GM12872 (cell line): ENCODE measurements around the gene FCHSD2.

Experiments used
- TF ChIP-seq, protein P1 (sequence below): IDR thresholded peaks from 3 replicates; pipeline ENCODE4 v1.5.1; 2011; ENCODE audit warnings: low read depth, mild to moderate bottlenecking, low read length, moderate library complexity; ENCODE audit not compliant: insufficient read depth

Gene FCHSD2

DNA sequence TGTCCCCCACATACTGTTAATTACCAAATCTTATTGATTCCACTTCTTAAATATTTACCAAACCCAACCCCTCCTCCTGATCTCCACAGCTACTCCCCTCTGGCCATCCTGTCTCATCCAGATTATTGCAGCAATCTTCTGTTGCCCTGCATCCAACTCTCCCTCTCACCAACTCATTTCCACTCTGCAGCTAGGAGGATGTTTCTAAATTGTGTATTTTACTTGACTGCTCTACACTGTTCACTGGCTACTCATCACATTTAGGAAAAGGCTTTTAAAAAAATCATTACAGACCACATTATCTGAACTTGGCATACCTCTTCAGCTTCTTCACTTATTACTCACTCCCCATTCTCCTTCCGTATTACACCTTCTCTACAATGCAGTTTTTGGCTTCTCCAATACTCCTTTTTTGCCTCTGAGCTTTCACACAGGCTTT is 210.0 kb downstream of the FCHSD2 start:
- TF ChIP-seq, protein P1, sequence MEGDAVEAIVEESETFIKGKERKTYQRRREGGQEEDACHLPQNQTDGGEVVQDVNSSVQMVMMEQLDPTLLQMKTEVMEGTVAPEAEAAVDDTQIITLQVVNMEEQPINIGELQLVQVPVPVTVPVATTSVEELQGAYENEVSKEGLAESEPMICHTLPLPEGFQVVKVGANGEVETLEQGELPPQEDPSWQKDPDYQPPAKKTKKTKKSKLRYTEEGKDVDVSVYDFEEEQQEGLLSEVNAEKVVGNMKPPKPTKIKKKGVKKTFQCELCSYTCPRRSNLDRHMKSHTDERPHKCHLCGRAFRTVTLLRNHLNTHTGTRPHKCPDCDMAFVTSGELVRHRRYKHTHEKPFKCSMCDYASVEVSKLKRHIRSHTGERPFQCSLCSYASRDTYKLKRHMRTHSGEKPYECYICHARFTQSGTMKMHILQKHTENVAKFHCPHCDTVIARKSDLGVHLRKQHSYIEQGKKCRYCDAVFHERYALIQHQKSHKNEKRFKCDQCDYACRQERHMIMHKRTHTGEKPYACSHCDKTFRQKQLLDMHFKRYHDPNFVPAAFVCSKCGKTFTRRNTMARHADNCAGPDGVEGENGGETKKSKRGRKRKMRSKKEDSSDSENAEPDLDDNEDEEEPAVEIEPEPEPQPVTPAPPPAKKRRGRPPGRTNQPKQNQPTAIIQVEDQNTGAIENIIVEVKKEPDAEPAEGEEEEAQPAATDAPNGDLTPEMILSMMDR, result no peak

DNA sequence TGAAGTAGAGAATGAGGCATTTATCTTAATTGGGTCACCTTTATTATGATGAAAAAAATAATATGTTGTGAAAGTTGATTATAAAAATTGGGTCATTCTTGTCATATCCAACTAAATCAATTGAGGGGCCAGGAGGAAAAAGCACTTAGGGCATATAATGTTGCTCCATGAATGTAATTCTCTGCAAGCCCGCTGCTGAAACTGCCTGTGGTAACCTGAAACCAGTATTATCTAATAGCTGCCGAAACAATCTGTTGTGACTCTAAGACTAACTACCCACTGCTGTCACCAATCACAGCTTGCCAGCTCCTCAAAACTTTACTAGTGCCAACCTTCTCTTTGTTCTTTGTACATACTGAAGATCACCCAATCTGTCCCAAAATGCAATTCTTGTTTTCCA is 212.1 kb downstream of the FCHSD2 start:
- TF ChIP-seq, protein P1, result no peak

DNA sequence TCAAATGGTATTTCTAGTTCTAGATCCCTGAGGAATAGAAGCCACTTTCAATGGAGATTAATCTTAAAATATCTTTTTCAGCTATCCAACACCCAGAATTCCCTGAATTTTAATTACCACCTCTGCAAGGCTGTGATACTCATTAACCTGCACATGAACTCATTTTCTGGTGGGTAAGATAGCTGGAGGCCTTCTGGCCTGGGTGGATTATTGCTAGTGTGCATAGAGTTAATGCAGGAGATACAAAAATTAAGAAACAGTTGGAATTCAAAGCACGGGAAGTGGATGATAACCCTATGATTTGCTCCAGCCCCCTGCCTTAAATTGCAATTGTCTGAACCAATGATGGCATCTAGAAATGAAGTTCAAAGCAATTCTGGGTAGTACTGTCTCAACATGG is 212.9 kb downstream of the FCHSD2 start:
- TF ChIP-seq, protein P1, result no peak

DNA sequence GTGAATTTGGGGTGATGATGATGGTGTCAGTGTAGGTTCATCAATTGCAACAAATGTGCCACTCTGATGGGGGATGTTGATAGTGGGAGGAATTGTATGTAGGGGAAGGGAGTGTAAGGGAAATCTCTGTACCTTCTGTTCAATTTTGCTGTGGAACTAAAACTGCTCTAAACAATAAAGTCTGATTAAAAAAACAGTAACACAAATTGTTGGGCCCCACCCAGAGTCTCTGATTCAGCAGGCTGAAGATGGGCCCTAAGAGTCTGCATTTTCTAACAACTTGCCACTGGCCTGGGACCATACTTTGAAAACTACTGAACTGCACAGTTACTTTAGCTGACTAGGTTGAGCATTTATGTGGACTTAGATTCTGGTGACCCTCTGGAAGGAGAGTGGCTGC is 214.7 kb downstream of the FCHSD2 start:
- TF ChIP-seq, protein P1, result no peak

DNA sequence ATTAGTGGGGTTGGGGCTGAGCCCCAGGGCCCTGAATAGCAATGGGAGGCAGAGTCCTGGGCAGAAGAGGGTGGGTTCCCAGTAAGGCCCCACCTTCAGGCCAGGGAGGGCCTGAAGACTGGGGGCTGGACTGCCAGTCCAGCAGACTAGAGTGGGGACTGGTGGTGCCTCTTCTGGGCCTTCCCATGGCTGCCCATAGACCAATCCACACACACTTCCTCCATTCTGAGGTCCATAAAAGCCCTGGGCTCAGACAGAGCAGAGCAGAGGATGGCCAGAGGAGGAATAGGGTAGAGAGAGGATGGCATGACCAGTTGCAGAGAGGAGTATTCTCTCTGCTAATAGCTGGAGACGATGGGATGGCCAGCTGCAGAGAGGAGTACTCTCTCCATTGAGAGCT is 216.0 kb downstream of the FCHSD2 start:
- TF ChIP-seq, protein P1, result no peak

DNA sequence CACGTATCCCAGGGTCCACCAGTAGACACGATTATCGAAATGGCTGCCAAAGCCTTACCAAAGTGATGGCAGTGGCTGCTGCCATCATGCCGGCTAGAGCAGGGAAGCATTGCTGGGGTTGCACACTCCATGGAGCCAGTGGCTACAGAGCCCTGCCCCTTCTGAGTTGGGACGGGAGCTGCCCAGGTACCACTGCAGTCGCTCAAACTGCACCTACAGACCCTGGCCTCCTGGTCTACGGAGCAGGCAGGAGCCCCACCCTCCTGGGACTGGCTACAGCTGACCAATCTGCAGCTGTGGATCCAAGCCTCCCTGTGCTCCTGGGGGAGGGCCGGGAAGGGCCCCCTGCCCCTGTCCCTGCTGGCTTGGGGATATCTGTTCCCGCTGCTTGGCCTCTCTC is 216.5 kb downstream of the FCHSD2 start:
- TF ChIP-seq, protein P1, result no peak

DNA sequence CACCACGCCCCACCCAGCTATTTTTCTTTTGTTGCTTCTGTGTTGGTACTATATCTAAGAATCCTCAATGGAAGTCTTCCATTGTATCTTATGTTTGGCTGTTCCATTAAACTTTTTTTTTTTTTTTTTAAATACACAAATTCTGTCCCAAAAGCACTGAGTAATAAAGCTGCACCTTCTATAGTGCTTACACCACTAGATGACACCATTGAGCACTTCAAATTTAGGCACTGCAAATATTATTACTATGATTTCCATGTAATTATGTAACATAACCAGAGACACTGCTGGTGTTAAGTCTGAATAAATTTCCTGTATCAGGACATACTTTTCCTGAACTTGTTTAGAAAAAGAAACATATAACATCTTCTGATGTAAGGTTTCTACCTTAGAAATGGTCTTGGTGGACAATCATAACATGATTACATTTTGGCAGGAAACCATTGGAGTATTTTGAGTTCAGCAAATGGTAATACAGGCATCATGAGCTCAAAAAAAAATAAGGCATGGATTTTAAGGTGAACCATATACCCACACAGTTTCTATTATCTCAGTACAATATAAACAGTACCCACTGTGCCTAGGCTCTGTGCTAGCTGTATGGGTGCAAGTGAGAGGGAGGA is 217.4 kb downstream of the FCHSD2 start:
- TF ChIP-seq, protein P1, result peak; percentile 52
